IPS DF 4.7 (cell line): ENCODE data around the gene CPA3.

Experiments
- DNase-seq: peaks from one replicate; pipeline ENCODE4 v3.0.0-alpha.2; 2013; ENCODE audit warnings: low spot score; ENCODE audit errors: extremely low read depth

The CPA3 gene

DNA sequence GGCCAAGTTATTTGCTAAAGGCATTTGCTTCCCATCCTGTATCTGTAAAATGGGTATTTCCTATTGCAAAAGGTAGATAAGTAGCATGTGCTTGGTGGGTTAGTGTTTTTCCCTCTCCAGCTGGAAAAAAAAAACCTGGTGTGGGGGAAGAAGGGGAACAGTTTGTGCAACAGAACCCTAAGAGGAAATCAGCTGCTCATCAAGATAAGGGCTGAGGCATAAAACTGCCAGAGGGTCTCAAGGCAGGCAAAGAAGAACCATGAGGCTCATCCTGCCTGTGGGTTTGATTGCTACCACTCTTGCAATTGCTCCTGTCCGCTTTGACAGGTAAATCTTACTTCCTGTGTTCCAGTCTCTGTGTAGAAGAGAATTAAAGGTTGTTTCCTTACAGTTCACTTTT is at the start of gene CPA3:
Gene CPA3, plus strand, starts transcription at position 248 of the 400 bp plus-strand sequence. Its CDS starts 12 bp downstream, at position 260.
- no peak for DNase-seq

- DNase-seq, result no peak
These were observed 49.6 kb upstream of the CPA3 start for GRCh38 chr3:148815316-148816110.

GRCh38 chr3:148816427-148816826 is 48.7 kb upstream of the CPA3 start:
- DNase-seq, result no peak

- DNase-seq, result no peak
These were observed 48.0 kb upstream of the CPA3 start for GRCh38 chr3:148816981-148817525.

- DNase-seq, result peak; percentile 28
These were observed 44.5 kb upstream of the CPA3 start for GRCh38 chr3:148820361-148821245.

DNA sequence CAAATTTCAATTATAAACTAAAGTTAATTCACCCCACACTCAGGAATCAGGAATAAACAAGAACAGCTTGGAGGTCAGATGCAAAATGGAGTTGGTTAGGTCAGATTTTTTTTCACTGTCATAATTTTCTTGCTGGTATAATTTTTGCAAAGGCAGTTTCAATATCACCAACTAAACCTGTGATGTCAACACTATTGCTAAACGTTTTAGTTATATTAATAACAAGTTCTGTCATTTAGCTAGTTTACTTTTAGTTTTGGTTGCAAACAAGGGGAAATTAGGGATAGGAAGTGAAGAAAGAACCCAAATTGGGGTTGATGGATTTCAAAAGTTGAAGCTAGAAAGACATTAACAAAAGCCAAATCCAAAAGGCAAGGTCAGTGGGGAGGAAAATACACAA is 42.1 kb upstream of the CPA3 start:
- no peak for DNase-seq

DNA sequence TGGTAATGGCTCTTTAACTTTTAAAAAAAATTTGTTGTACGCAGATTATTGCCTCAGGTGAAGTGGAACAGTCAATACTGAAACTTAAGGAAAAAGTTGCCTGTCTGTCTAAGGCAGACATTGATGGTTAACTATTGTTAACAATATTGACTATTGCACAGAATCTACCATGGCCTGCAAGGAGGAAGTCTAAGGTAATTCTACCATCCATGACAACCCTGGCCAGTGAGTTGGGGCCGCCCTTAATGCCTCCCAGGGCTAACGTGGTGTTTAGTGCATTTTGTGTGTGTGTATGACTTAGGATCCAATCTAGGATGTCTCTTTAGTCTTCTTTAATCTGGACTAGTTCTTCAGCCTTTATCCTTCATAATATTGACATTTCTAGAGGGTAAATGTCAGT is 39.6 kb upstream of the CPA3 start:
- DNase-seq, result no peak

GRCh38 chr3:148827585-148827984 is 37.5 kb upstream of the CPA3 start, which contains the start of gene CPB1:
Gene CPB1, plus strand, starts transcription at chr3:148827811. Its CDS starts 13 bp downstream, at chr3:148827824.
- DNase-seq, result no peak

GRCh38 chr3:148828136-148828690 is 36.9 kb upstream of the CPA3 start:
- DNase-seq, result no peak

DNA sequence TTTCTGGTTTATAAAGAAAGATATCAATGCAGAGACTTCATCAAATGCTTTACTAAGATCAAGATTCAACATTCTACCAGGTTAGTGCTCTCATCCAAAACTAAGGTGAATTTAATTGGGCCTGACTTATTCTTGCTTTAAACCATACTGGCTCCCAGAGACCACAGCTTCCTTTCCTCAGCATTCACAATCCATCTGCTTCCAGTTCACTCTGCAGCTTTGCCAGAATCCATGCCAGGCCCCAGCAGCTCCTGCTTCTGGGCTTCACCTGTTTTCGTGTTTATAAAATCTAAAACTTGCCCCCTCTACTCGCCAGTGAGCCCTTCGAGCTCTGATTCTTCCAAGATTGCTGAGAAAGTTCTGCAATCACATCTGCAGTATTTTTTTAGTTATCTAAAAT is 35.2 kb upstream of the CPA3 start:
- no peak for DNase-seq

DNA sequence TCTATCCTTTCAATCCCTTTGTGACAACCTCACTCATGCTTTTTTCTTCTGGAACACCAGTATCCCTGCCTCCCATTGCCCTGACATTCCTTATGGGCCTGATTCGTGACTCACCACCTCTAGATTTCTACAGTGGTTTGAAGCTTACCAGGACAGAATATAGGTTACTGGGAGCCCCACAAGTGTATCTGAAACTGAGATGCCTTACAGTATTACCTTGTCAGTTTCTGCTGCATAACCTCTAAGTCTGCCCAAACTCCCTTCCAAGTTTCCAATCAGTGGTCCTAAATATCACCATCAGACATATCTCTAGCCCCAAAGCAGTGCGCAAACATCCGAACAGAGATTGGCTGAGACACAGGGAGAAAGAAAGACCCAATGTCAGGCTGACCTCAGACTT is 31.9 kb upstream of the CPA3 start:
- DNase-seq, result no peak

GRCh38 chr3:148839805-148840204 is 25.3 kb upstream of the CPA3 start:
- DNase-seq, result no peak

DNA sequence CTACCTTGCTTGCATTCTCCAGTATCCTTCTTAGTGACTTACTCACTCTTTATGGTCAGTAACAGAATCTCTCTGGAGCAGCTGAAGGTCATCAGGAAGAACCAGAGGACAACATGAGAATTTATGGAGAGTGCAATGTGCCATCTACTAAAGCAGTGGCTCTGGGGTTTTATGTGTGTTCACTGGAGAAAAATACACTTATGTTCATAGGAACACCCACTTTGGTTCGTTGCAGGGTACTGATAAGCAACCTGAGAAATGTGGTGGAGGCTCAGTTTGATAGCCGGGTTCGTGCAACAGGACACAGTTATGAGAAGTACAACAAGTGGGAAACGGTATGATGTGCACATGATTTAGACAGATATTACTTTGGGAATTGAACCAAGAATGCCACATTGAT is 24.6 kb upstream of the CPA3 start:
- DNase-seq, result no peak

- DNase-seq, result no peak
These were observed 19.2 kb upstream of the CPA3 start for GRCh38 chr3:148845756-148846395.

DNA sequence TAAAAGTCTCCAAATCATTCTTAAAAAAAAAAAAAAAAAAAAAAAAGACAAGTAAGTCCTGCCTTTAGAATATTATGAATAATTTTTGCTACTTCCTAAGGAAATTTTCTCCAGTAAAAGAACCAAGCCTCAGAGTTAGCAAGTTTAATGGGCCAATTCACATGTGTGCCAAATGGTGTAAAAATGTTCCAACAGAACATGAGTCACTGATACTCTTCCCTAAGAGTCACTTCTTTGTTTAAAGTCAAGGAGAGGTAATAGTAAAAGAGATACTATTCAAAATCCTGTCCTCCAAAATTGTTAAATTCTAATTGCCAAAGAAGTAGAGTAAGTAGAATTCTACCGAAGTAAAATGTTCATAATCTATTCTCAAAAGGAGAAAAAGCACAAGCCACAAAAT is 17.7 kb upstream of the CPA3 start:
- no peak for DNase-seq

DNA sequence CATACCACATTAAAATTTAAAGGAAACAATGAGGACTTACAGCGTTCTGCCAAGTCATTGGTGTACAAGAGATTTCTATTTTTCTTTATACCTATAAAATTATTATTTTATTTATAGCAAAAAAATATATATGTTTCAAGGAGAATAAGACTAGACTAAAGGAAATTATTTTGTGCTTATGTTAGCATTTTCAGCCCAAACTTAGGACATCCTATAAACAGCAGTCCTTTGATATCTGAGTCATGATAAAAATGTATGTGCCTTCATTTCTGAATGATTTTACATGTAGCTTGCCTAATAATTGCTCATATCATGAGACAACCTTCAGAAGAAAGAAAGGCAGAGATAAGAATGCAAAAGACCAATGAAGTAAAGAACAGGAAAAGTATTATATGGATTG is 16.7 kb upstream of the CPA3 start:
- DNase-seq, result no peak

DNA sequence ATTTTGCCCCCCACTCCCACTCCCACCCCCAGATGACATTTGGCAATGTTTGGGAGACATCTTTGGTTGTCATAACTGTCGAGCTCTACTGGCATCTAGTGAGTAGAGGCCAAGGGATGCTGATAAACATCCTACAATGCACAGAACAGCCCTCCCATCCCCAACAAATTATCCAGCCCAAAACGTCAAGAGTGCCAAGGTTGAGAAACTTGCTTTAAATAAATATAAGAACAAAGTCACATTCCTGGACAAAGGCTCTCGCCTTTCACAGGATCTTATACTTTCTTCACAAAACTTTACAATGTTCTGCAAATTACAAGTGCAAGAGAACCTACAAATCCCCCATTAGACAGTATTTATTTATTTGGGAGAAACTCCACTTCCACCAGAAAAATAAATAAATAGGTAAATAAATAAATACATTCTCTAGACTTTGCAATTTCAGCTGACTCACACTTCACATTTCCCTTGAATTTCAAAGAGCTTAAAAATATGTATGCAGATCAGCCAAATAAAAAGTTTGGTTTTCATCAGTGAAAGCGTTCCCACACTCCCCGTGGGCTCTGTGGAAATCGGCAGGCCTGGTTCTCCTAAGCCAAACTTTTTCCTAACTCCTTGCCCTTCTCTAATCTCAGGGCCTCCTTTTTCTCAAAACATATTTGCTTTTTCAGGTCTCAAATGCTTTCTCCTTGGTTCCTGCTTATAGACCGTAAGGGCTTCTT is 12.7 kb upstream of the CPA3 start:
- no peak for DNase-seq

- DNase-seq, result no peak
These were observed 12.0 kb upstream of the CPA3 start for GRCh38 chr3:148853076-148853475.

DNA sequence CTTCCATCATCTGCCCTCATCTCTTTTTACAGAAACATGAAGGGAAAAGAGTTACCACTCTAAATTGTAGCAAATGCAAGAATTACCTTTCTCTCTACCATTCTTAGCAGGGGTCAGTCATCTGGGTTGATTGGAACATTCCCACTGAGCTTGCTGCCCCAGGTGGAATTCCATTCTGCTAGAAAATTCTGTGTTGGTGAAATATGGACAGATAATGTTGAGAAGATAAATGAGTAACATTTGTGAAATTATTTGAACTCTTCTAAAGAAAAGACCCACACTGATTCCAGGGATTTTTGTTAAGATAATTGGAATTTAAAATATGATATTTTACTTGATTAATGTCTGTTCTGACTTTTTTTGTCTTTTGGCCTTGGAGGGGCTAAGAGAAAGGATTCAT is 11.0 kb upstream of the CPA3 start:
- no peak for DNase-seq

DNA sequence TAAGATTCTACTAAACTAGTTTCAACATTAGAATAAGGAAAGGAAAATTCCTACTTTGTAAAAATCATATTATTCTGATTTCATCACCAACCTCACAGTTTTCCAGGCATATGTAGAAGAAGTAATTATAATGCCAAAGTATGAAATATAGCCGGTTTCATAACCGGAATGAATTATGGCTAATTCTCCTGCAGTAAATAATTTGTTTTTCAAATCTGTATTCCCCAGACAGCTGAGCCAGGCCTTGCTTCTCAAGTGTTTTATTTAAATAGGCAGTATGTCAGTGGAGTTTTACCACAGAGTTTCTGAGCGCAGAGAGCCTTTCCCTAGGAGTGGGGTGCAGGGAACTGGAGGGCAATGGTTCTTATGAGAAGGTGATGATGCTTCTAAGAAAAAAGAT is 8.7 kb upstream of the CPA3 start:
- no peak for DNase-seq

DNA sequence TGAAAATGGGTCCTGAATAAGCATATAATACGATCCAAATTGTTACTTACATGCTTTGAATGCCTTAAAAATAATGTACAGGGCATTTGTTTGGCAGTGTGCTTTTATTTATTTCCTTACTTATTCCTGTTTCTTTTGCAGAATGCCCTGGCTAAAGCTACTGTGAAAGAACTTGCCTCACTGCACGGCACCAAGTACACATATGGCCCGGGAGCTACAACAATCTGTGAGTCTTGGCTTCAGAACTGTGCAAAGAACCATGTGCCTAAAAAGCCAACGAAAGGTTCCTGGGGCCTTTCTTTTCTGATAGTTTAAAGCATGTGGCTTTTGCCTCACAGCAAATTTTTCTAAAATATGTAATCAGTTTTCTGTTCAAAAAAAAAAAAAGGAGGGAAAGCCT is 7.8 kb upstream of the CPA3 start:
- no peak for DNase-seq
